ENCODE measurements around the gene CCSER1.

CCSER1 gene

DNA sequence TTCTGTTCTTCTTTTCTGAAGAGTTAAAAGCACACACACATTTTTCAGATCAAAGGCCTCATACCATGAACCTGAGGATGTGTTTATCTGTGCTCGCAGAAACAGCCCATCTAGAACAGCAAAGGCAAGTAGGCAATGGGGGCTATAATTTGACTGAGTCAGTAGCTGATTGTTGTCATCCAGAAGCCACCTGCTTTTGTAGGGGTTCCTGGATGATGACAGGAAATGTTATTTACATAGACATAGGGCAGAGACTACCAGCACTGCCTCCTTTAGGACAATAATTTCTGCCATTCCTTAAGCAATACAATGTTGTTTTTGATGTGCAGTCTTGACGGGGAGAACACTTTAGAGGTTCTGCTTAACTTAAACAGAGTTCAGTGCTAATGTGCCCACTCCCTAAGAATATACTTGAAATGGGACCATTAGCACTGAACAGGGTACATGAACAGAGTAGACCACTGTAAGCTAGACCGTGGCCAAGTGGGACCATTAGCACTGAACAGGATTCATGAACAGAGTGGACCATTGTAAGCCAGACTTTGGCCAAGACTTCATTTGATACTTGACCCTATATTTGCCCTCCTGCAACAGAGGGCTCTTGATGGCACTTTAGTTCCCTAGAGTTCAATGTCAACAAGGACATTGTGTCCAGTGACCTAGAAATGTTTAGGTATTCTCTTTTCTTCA is 42.8 kb upstream of the CCSER1 start:
- no peak overlapping the region for H3K27ac ChIP-seq
- in situ Hi-C loops (cut with HindIII; ENCODE audit: low pct_ligation_motif_present, low sequenced_read_pairs) = no loop called here
- TF ChIP-seq, protein P1, sequence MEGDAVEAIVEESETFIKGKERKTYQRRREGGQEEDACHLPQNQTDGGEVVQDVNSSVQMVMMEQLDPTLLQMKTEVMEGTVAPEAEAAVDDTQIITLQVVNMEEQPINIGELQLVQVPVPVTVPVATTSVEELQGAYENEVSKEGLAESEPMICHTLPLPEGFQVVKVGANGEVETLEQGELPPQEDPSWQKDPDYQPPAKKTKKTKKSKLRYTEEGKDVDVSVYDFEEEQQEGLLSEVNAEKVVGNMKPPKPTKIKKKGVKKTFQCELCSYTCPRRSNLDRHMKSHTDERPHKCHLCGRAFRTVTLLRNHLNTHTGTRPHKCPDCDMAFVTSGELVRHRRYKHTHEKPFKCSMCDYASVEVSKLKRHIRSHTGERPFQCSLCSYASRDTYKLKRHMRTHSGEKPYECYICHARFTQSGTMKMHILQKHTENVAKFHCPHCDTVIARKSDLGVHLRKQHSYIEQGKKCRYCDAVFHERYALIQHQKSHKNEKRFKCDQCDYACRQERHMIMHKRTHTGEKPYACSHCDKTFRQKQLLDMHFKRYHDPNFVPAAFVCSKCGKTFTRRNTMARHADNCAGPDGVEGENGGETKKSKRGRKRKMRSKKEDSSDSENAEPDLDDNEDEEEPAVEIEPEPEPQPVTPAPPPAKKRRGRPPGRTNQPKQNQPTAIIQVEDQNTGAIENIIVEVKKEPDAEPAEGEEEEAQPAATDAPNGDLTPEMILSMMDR (IDR thresholded peaks at IDR 0.05; ENCODE audit: low read depth, low read length, missing control alignments) = no peak
- H3K4me3 ChIP-seq (ENCODE audit: low read depth, low read length) = no peak overlapping the region
- H3K27me3 ChIP-seq (replicated peaks) = no peaks in the 10 kb centered on the region
- no peak for DNase-seq
- no peaks in the 10 kb centered on the region for H3K36me3 ChIP-seq (replicated peaks)

DNA sequence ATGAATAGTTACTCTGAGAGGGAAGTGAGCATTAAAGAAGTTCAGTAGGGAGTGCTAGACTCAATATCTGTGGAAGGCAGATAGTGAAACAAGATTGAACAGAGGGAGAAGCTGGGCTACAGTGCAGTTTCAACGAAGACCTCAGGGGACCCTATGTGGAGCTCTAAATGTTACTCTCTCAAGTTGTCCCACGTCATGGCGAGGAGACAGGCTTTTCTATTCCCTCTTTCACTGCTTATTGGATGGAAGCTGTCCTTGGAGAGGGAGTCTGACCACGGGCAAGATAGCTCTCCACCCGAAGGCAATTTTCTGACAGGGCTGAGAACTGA is 42.3 kb upstream of the CCSER1 start:
- DNase-seq = no peak
- Histone ChIP-seq H3K4me3 (ENCODE audit: low read depth, low read length) (no peak overlapping the region), H3K27ac (no peak overlapping the region), H3K36me3 (replicated peaks) (no peaks in the 10 kb centered on the region), H3K27me3 (replicated peaks) (no peaks in the 10 kb centered on the region)
- in situ Hi-C loops (cut with HindIII; ENCODE audit: low pct_ligation_motif_present, low sequenced_read_pairs) = no loop called here
- TF ChIP-seq, protein P1 (IDR thresholded peaks at IDR 0.05; ENCODE audit: low read depth, low read length, missing control alignments) = no peak

DNA sequence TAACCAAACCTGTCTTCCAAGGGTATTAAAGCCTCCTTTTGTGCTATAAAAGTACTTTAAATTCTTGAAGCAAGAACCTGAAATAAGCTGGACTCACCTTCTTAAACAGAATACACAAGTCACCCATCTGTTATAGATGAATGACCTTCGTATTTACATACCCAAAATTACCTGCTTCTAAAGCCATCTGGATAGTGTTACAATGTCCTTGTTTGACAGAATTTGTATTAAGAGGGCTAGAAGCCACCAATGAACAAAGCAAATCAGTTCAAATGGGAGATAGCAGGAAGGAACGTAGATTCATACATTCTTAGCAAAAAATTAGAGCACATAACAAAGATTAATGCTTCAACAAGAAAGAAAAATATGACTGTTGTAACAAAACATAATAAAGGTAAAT is 33.7 kb upstream of the CCSER1 start:
- in situ Hi-C loops (cut with HindIII; ENCODE audit: low pct_ligation_motif_present, low sequenced_read_pairs) = no loop called here
- TF ChIP-seq, protein P1 (IDR thresholded peaks at IDR 0.05; ENCODE audit: low read depth, low read length, missing control alignments) = no peak

DNA sequence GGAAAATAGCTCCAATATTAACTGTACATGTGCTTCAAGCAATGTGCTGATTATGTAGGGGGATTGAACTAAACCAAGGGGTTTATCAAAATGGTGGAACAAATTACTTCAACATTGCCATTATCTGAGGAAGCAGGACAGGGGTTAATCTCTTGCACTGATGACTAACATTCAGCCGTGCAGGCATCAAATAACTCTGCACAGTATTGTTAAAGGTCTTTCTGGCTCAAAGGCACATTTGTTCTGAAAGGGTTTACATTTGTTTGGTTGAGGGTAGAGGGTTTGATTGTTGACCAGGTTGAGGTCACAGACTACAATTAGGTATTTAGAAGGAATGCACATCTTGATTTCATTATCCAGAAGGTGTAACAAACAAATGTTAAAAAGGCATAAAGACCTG is 32.2 kb upstream of the CCSER1 start:
- TF ChIP-seq, protein P1 (IDR thresholded peaks at IDR 0.05; ENCODE audit: low read depth, low read length, missing control alignments) = no peak
- DNase-seq = no peak
- Histone ChIP-seq H3K27me3 (replicated peaks) (no peaks in the 10 kb centered on the region), H3K4me3 (ENCODE audit: low read depth, low read length) (no peak overlapping the region), H3K27ac (no peak overlapping the region), H3K36me3 (replicated peaks) (no peaks in the 10 kb centered on the region)
- in situ Hi-C loops (cut with HindIII; ENCODE audit: low pct_ligation_motif_present, low sequenced_read_pairs) = no loop called here

More for the DNA sequence above, 33.7 kb upstream of the CCSER1 start:
- H3K27ac ChIP-seq = no peak overlapping the region
- H3K36me3 ChIP-seq (replicated peaks) = no peaks in the 10 kb centered on the region
- H3K4me3 ChIP-seq (ENCODE audit: low read depth, low read length) = no peak overlapping the region
- DNase-seq = no peak
- no peaks in the 10 kb centered on the region for H3K27me3 ChIP-seq (replicated peaks)

DNA sequence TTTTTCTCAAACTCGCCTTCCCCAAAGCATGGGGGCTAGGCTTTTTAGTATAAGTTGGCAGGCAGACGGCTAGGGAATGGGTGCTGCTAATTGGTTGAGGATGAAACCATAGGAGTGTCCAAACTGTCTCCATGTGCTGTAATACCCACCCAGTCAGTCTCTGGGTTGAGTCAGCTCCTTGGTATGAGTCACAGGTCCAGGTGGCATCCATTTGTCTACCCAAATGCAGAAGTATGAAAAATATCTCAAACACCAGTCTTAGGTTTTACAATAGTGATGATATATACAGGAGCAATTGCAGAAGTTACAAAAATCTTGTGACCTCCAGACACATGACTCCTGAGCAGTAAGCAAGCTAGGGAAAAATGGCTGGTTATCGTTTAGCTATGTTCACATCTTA is 27.4 kb upstream of the CCSER1 start:
- H3K27me3 ChIP-seq (replicated peaks) = no peaks in the 10 kb centered on the region
- no peak overlapping the region for H3K4me3 ChIP-seq (ENCODE audit: low read depth, low read length)
- DNase-seq = no peak
- in situ Hi-C loops (cut with HindIII; ENCODE audit: low pct_ligation_motif_present, low sequenced_read_pairs) = no loop called here
- H3K36me3 ChIP-seq (replicated peaks) = no peaks in the 10 kb centered on the region
- TF ChIP-seq, protein P1 (IDR thresholded peaks at IDR 0.05; ENCODE audit: low read depth, low read length, missing control alignments) = no peak
- no peak overlapping the region for H3K27ac ChIP-seq

DNA sequence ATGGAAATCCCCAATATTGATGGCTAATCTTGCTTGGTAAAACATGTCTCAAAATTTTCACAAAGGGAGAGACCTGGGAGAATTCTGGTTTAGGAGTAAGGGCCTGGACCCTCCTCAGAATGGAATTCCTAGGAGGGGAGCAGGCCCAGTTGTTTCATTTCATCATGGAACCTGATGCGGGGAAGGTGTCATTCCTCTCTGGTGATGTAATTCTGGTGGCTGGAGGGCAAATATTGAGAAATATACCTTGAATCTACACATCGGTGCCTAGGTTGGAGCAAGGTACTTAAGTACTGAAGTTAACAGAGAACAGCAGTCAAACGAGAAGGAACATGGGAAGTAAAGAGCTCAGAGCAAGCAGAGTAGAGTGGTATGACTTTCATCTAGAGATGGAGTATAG is 23.2 kb upstream of the CCSER1 start:
- no peak for DNase-seq
- Histone ChIP-seq H3K27me3 (replicated peaks) (no peaks in the 10 kb centered on the region), H3K27ac (no peak overlapping the region), H3K4me3 (ENCODE audit: low read depth, low read length) (no peak overlapping the region), H3K36me3 (replicated peaks) (no peaks in the 10 kb centered on the region)
- in situ Hi-C loops (cut with HindIII; ENCODE audit: low pct_ligation_motif_present, low sequenced_read_pairs) = no loop called here
- TF ChIP-seq, protein P1 (IDR thresholded peaks at IDR 0.05; ENCODE audit: low read depth, low read length, missing control alignments) = no peak

All from brain microvascular endothelial cell (primary cell).